Coronary artery (tissue), 2 donors: Measurements from ENCODE around the gene OR5H14.
"Not testable (repeated sequence)": the region's sequence is repeated elsewhere in the genome, so short reads cannot be mapped to it uniquely, and the experiment has no call there.

Experiments
- DNase-seq: peaks from one replicate; pipeline ENCODE4 v3.0.0-alpha.2; 2017; ENCODE audit warnings: low spot score
- H3K27ac ChIP-seq, 2 donors: fragments of 200-600 bp; sonication (generic); one replicate each; pipeline ENCODE4 v1.5.1; 2016 to 2019
- H3K4me3 ChIP-seq: fragments of 200-600 bp; sonication (generic); 2 replicates; pipeline ENCODE4 v1.5.1; 2016; ENCODE audit warnings: mild to moderate bottlenecking, moderate library complexity
- TF ChIP-seq, protein P1 (sequence below): fragments of 200-600 bp; sonication (generic); IDR thresholded peaks from one replicate; pipeline ENCODE4 v1.5.1; 2019; ENCODE audit warnings: antibody characterized with exemption

OR5H14 gene

DNA sequence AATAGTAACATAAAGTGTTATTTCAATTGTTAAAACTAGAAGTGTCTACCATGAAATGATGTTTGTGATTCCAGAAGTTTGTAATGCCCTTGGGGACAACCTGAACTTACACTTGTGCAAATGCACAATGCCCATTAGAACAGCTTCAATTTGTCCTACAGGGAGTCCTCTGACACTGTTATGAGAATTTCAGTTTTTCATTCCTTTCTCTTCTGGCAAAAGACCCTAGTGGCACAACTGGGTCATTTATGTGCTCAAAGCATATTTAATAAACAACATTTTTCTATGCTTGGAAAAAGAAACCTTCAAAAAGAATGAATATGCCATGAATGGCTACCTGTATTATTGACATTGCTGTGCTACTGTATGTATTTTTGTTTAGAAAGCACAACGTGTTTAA is 16.9 kb upstream of the OR5H14 start, which contains the start of gene OR5H1:
Gene OR5H1 (plus strand): TSS at position 301 of the 400 bp plus-strand sequence. CDS start 1,977 bp downstream, outside the sequence.
- no peak for DNase-seq
- Histone ChIP-seq H3K4me3 (no peak within 1 kb of the TSS), H3K27ac (no peak within 1 kb of the TSS)
- TF ChIP-seq, protein P1, sequence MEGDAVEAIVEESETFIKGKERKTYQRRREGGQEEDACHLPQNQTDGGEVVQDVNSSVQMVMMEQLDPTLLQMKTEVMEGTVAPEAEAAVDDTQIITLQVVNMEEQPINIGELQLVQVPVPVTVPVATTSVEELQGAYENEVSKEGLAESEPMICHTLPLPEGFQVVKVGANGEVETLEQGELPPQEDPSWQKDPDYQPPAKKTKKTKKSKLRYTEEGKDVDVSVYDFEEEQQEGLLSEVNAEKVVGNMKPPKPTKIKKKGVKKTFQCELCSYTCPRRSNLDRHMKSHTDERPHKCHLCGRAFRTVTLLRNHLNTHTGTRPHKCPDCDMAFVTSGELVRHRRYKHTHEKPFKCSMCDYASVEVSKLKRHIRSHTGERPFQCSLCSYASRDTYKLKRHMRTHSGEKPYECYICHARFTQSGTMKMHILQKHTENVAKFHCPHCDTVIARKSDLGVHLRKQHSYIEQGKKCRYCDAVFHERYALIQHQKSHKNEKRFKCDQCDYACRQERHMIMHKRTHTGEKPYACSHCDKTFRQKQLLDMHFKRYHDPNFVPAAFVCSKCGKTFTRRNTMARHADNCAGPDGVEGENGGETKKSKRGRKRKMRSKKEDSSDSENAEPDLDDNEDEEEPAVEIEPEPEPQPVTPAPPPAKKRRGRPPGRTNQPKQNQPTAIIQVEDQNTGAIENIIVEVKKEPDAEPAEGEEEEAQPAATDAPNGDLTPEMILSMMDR: no peak

DNA sequence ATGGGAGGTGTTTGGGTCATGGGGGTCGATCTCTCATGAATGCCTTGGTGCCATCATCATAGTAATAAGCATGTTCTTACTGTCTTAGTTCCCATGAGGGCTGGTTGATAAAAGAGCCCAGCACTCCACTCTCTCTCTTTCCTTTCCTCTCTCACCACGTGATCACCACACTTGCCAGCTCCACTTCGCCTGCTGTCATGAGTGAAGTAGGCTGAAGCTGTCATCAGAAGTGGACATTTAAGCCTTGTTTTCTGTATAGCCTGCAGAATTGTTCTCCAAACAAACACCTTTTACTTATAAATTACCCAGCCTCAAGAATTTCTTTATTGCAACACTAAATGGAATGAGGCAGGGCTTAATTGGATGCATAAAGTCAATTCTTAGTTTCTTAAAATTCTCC is 10.6 kb upstream of the OR5H14 start:
- Histone ChIP-seq H3K27ac (no peak overlapping the region), H3K4me3 (no peak overlapping the region)
- no peak for DNase-seq
- TF ChIP-seq, protein P1: no peak

DNA sequence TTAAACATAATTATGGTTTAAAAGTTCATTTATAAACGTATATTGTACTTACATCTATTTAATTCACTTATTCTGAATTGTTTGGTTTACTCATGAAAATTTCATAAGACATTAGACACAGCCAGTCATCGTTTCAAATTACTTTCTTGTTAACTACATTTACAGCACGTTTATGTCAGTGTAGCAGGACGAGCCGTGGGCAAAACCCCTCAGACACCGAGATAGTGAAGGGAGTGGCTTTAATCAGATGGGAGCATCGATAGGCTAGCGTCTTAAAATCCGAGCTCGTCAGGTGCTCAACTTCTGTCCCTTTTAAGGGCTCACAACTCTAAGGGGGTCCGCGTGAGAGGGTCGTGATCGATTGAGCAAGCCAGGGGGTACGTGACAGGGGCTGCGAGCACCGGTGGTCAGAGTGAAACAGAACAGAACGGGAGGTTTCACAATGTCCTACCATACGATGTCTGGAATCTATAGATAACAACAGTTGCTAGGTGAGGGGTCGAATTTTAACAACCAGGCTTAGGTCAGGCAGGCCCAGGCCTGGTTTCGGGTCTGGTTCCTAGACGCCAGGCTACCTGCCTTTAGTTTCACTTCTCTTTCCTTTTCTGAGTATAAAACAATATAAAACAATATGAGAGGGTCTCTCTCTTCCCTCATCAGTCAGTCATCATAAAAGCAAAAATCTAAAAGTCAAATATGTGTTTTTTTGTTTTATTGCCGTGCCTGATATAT is 9.3 kb upstream of the OR5H14 start:
- not testable (repeated sequence) for H3K4me3 ChIP-seq, DNase-seq, H3K27ac ChIP-seq

DNA sequence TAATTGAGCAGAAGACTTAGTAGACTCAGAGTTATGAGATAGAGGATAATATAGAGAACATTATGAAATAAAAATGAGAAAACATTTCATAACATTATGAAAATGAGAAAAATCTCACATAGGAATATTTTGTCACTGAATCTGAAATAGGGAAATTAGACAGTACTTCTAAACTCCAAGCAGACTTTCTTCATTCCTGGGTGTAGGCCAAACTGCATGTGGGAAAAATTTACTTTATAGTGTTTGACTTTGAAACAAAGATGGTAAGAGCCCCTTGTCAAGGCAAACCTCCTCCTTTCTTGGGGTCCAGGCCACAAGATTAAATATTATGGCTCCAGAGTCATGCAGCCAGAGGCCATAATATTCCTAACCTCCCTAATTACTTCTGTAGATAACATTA is 6.7 kb upstream of the OR5H14 start:
- DNase-seq: no peak
- TF ChIP-seq, protein P1: no peak
- no peak overlapping the region for H3K27ac ChIP-seq
- H3K4me3 ChIP-seq: no peak overlapping the region

DNA sequence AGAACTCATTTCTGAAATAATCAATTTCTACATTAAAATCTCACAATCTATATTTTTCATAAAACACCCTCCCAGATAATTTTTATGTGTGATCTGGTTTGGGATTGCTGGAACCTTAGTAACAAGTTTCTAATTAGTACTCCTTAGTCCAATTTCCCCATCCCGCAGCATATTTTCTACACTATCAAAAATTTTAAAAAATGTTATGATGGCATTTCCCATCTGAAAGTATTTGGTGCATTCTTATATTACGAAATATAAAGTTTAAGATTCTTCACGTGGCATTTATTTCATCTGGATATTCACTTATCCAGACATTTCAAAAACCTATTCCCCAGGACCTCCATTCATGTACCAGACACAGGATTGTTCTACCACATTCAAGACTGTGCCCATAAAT is 1.5 kb downstream of the OR5H14 start:
- TF ChIP-seq, protein P1: no peak
- DNase-seq: no peak
- H3K4me3 ChIP-seq: no peak overlapping the region
- H3K27ac ChIP-seq: no peak overlapping the region

DNA sequence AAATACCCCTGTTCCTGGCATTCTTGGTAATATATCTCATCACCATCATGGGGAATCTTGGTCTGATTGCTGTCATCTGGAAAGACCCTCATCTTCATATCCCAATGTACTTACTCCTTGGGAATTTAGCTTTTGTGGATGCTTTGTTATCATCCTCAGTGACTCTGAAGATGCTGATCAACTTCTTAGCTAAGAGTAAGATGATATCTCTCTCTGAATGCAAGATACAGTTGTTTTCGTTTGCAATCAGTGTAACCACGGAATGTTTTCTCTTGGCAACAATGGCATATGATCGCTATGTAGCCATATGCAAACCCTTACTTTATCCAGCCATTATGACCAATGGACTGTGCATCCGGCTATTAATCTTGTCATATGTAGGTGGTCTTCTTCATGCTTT is 2.2 kb downstream of the OR5H14 start:
- H3K4me3 ChIP-seq, H3K27ac ChIP-seq, DNase-seq: not testable (repeated sequence)

DNA sequence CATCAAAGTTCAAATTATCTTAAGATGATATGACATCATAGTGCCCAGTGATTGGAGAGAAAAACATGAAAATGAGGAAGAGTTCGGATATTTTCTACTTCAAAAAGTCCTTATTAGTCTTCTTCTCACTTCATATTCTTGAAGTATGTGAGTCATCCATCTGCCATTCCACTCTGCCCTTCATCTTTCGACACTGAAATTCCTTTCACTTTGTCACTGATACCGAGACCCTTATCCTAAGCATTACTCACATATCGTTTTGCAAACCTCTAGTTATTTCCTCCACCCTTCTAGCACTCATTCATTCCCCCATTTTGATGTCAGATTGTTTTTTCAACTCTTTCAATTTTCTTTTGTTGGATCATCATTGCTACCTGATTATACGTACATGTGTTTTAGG is 4.0 kb downstream of the OR5H14 start:
- TF ChIP-seq, protein P1: no peak
- DNase-seq: no peak
- Histone ChIP-seq H3K27ac (no peak overlapping the region), H3K4me3 (no peak overlapping the region)

DNA sequence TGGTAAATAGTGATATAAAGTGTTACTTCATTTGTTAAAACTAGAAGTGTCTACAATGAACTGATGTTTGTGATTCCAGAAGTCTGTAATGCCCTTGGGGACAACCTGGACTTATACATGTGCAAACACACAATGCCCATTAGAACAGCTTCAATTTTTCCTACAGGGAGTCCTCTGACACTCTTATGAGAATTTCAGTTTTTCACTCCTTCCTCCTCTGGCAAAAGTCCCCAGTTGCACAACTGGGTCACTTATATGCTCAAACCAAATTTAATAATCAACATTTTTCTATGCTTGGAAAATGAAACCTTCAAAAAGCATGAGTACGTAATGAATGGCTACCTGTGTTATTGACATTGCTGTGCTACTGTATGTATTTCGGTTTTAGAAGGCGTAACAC is 19.1 kb downstream of the OR5H14 start, which contains the start of gene OR5H15:
Gene OR5H15 (plus strand): TSS at position 301 of the 400 bp plus-strand sequence. CDS start 2,004 bp downstream, outside the sequence.
- no peak within 1 kb of the TSS for H3K27ac ChIP-seq
- TF ChIP-seq, protein P1: no peak

More for the DNA sequence above, 19.1 kb downstream of the OR5H14 start, which contains the start of gene OR5H15:
- no peak for DNase-seq
- H3K4me3 ChIP-seq: no peak within 1 kb of the TSS
